ENCODE measurements around the gene RNF2.

- TF ChIP-seq CTCF (IDR thresholded peaks at IDR 0.05) (no peak), POLR2AphosphoS5 (IDR thresholded peaks at IDR 0.05; ENCODE audit: low read depth, low read length) (no peak), USF2 (IDR thresholded peaks at IDR 0.05; ENCODE audit: borderline replicate concordance, low read depth, low read length) (no peak), RFX5 (IDR thresholded peaks at IDR 0.05; ENCODE audit: low read length) (no peak)
Observed at GRCh38 chr1:185063719-185064118, 18.4 kb downstream of the RNF2 start.
